HG02642 (cell line): ENCODE results near the gene GPR17.

Experiments used
- ATAC-seq: cut with Tn5 transposase; IDR thresholded peaks from one replicate; pipeline ENCODE4 v1.9.1; 2021; ENCODE audit warnings: mild to moderate bottlenecking; ENCODE audit not compliant: unreplicated experiment, poor library complexity

GPR17 gene

GRCh38 chr2:127681288-127681804, 35.4 kb downstream of the GPR17 start:
- ATAC-seq = no peak

DNA sequence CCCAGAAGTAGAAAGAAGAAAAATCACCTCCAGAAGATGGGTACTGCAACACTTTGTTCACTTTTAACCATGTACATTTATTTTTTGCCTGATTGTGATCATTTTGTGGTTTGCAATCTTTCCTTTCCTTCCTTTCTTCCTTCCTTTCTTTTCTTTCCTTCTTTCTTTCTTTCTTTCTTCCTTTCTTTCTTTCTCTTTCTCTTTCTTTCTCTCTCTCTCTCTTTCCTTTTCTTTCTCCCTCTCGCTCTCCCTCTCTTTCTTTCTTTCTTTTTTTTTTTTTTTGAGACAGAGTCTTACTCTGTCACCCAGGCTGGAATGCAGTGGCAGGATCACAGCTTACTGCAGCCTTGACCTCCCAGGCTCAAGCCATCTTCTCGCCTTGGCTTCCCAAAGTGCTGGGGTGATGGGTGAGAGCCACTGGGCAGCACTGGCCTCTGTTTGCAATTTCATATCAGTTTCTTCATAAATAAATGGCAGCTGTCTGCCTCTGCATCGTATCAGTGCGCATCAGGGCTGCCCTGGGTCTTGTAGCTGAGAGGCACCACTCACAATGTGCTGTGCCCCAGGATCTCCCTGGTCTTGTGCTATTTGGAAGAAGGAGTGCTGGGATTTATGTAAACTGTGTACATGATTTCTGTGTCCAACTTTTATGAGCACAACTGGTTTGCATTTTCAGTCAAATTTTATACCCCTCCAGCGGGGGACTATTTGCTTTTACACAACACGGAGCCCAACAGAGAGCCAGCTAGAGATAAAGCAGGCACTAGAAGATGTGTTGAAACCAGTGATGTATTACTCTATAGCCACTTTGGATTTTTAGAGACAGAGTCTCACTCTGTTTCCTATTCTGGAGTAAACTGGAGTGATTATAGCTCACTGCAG, 36.3 kb downstream of the GPR17 start:
- no peak for ATAC-seq

GRCh38 chr2:127683056-127683455, 37.1 kb downstream of the GPR17 start:
- ATAC-seq = no peak

GRCh38 chr2:127683757-127684156, 37.8 kb downstream of the GPR17 start:
- no peak for ATAC-seq

- ATAC-seq = no peak
Observed at GRCh38 chr2:127685410-127686080, 39.6 kb downstream of the GPR17 start.

DNA sequence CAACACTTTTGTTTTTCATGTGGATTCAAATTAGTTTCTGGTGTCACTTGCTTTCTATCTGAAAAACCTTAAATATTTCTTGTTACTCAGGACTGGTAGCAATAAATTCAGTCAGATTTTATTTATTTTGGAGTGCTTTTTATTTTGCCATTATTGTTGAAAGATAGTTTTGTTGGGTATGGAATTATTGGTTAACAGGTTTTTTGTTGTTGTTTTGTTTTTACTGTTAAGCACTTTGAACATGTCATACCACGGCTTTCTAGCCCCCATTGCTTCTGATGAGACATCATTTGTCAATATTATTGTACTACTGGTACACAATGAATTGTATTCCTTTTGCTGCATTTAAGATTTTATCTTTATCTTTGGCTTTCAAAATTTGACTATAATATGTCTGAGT, 42.5 kb downstream of the GPR17 start:
- no peak for ATAC-seq

GRCh38 chr2:127690696-127691095, 44.7 kb downstream of the GPR17 start:
- no peak for ATAC-seq

- no peak for ATAC-seq
Observed at GRCh38 chr2:127694986-127695385, 49.0 kb downstream of the GPR17 start.

DNA sequence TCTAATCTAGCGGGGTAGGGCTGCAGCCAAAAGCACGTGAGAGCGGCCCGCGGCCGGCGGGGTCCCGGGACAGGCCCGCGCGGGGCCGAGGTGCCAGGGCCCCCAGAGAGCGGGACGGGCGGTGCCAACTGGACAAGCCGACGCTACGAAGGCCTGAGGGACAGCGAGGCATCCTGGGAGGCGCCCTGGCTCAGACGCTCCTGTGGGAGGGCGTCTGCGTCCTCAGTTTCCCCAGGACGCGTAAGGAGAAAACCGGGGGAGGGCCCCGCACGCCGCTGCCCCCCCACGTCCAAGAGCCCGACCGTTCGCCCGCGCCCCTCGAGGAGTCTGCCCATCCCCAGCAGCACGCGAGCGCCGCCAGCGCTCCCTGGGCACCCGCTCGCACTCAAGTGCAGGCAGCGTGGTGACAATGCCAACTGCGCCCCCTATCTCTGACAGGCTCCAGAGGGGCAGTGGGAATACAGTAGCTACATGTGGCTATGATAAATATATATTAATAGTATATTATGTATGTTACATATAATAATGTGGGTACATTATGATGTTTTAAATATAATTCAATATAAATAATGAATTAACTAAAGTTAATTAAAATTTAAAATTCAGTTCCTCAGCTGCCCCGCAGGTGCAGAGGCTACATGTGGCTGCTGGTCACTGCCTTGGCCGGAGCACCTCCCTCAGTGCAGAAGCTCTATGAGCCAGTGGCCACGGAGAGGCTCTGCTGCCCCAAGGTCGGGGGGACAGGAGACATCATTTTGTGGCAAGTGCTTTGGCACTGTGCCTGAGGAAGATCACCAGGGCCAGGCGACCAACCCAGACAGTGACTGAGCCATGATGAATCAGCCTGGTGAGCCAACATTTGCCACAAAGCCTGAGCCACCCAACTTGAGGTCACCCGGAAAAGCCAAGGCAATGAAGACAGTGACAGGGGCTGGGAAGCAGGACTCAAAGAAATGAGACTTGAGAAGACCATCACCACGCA, 49.8 kb downstream of the GPR17 start:
- ATAC-seq = no peak

DNA sequence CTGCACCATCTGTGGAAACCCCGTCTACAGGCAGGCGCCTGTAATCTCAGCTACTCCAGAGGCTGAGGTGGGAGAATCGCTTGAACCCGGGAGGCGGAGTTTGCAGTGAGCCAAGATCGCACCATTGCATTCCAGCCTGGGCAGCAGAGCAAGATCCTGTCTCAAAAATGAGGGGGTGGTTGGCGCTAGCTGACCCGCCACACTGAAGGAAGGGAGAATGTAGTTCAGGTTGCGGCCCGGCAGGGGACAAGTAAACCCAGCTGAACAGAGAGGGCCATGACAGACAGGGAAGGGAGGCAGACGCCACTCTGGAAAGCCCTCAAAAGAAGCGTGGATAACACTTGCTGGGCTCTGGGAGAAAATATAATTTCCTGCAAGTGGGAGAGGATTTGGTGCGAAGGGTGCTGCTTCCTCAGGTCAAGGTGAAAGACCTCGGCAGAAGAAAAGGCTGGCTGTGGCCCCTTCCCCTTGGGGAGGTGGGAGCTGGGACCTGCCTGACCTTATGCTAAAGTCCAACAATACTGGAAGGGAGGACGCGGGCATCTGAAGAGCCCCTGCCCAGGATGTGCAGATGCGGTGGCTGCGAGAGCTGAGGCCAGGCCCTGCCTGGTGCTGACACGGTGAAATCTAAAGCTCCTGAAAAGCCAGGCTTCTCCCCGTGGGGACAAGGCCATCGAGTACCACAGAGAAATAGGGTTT, 51.7 kb downstream of the GPR17 start:
- ATAC-seq = no peak

DNA sequence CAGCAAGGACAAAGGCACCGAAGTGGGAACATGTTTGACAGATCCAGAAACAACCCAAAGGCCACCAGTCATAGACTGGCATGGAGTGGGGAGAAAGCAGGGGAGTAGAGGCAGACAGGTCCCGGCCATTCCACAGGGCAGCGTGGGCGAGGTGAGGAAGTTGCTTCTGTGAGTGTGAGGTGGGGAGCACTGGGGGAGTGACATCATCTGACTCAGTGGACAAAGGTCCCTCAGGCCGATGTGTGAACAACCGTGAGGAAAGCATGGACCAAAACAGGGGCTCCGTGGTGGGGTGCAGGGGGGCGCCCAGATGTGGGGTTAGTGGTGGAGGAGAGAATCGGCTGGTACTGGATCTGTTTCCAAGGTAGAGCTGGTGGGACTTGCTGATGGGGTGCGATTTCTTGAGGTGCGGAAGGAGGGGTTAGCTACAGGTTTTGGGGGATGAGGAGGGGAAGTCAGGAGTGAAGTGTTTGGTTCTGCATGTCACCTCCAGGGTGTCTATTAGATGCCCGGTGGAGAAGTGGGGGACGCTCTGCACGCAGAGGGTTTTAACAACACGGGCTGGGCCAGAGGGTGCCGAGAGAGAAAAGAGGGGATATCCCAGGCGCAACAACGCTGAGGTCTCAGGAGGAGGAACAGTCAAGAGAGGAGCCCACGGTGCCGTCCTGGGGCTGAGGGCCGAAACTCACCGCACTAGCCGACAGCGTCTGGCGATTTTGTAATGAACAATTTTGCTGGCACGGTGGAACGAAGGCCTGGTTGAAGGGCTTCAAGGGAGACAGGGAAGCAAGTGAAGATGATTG, 52.8 kb downstream of the GPR17 start:
- ATAC-seq = no peak

DNA sequence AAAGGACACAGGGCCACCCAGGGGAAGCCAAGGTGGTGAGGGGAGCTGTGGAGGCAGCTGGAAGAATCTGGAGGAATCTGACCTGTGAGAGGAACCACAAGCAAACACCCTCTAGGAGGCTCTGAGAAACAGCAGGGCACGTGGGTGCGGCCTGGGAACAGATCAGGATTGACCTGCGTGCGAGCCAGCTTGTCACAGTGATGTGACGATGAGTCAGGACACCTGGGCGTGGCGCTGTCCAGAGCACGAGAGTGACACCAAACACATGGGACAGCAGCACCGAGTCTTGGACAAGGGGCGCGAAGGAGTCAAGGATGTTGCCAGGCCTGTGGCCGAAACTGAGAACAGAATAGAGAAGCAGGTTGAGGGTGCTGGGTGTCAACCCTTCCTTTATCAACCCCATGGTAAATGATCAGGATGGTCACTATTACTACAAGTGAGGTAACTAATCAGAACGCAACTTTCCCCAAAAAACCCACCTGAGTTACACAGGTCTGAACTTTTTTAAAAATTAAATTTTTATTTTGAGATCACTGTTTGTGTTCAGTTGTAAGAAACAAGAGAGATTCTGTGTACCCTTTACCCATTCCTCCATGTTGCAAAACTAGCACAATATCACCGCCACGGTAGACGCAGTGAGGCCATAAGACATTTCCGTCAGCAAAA, 54.7 kb downstream of the GPR17 start:
- peak; percentile 50 for ATAC-seq

- peak; percentile 79 for ATAC-seq
Observed at GRCh38 chr2:127701193-127701650, 55.3 kb downstream of the GPR17 start, which contains the start of gene SFT2D3. Gene SFT2D3 (plus strand): TSS chr2:127701497. CDS start chr2:127701529, 32 bp downstream.

DNA sequence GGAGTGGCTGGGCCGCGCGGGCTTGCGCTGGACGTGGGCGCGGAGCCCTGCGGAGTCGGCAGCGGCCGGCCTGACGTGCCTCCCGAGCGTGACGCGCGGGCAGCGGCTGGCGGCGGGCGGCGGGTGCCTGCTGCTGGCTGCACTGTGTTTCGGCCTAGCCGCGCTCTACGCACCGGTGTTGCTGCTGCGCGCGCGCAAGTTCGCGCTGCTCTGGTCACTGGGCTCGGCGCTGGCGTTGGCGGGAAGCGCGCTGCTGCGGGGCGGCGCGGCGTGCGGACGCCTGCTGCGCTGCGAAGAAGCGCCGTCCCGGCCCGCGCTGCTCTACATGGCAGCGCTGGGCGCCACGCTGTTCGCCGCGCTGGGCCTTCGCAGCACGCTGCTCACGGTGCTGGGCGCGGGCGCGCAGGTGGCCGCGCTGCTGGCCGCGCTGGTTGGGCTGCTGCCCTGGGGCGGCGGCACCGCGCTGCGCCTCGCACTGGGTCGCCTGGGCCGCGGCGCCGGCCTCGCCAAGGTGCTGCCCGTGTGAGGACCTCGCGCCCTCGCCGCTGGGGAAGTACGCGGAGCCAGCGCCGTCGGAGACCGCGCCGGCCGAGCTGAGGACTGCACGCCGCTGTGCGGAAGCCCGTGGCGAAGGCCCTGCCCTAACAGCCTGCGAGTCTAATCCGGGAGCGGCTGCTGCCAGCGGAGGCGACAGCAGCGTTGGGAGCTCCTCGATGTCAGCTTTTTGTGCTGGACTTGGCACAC, 55.9 kb downstream of the GPR17 start:
- peak; percentile 57 for ATAC-seq
